ENCODE results near the gene ADCY5.
A peak's percentile ranks its signal among the peaks of the same experiment; 100 is the strongest.

Gene ADCY5

GRCh38 chr3:123457841-123458240 is 9.0 kb upstream of the ADCY5 start:
- DNase-seq, result no peak

GRCh38 chr3:123453675-123454074 is 4.8 kb upstream of the ADCY5 start:
- no peak for DNase-seq

- no peak for DNase-seq
Measured at GRCh38 chr3:123451186-123451585, 2.3 kb upstream of the ADCY5 start.

GRCh38 chr3:123449997-123450604 is 1.2 kb upstream of the ADCY5 start:
- DNase-seq, result no peak

GRCh38 chr3:123449102-123449996 is 459 bp upstream of the ADCY5 start:
- DNase-seq, result no peak

GRCh38 chr3:123447749-123448517 is 957 bp downstream of the ADCY5 start:
- peak; percentile 34 for DNase-seq

GRCh38 chr3:123447416-123447748 is 1.5 kb downstream of the ADCY5 start:
- no peak for DNase-seq

- DNase-seq, result no peak
Measured at GRCh38 chr3:123446610-123447109, 2.2 kb downstream of the ADCY5 start.

GRCh38 chr3:123446210-123446609 is 2.7 kb downstream of the ADCY5 start:
- DNase-seq, result no peak

GRCh38 chr3:123445702-123446101 is 3.2 kb downstream of the ADCY5 start:
- DNase-seq, result no peak

- DNase-seq, result no peak
Measured at GRCh38 chr3:123444744-123445143, 4.1 kb downstream of the ADCY5 start.

GRCh38 chr3:123444023-123444422 is 4.9 kb downstream of the ADCY5 start:
- no peak for DNase-seq

- DNase-seq, result no peak
Measured at GRCh38 chr3:123442908-123443307, 6.0 kb downstream of the ADCY5 start.

GRCh38 chr3:123442125-123442524 is 6.8 kb downstream of the ADCY5 start:
- DNase-seq, result no peak

- no peak for DNase-seq
Measured at GRCh38 chr3:123439806-123440580, 8.9 kb downstream of the ADCY5 start.

- no peak for DNase-seq
Measured at GRCh38 chr3:123432832-123433523, 15.9 kb downstream of the ADCY5 start.

- no peak for DNase-seq
Measured at GRCh38 chr3:123431658-123432324, 17.1 kb downstream of the ADCY5 start.

- no peak for DNase-seq
Measured at GRCh38 chr3:123431007-123431657, 17.8 kb downstream of the ADCY5 start.

- no peak for DNase-seq
Measured at GRCh38 chr3:123430266-123430665, 18.6 kb downstream of the ADCY5 start.

- DNase-seq, result no peak
Measured at GRCh38 chr3:123429362-123430125, 19.3 kb downstream of the ADCY5 start.

Measured in CD4-positive, alpha-beta T cell treated with Interleukin-21 for 1 hour (primary cell).